ENCODE results near the gene N4BP2L2.

GRCh38 chr13:32476892-32477291, 61.7 kb downstream of the N4BP2L2 start:
- TF ChIP-seq, protein P1, sequence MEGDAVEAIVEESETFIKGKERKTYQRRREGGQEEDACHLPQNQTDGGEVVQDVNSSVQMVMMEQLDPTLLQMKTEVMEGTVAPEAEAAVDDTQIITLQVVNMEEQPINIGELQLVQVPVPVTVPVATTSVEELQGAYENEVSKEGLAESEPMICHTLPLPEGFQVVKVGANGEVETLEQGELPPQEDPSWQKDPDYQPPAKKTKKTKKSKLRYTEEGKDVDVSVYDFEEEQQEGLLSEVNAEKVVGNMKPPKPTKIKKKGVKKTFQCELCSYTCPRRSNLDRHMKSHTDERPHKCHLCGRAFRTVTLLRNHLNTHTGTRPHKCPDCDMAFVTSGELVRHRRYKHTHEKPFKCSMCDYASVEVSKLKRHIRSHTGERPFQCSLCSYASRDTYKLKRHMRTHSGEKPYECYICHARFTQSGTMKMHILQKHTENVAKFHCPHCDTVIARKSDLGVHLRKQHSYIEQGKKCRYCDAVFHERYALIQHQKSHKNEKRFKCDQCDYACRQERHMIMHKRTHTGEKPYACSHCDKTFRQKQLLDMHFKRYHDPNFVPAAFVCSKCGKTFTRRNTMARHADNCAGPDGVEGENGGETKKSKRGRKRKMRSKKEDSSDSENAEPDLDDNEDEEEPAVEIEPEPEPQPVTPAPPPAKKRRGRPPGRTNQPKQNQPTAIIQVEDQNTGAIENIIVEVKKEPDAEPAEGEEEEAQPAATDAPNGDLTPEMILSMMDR (IDR thresholded peaks at IDR 0.05): no peak
- TF ChIP-seq POLR2A (IDR thresholded peaks at IDR 0.05): no peak
